Measurements from ENCODE around the gene TTYH2.
A peak's percentile ranks its signal among the peaks of the same experiment; 100 is the strongest.

Gene TTYH2

GRCh38 chr17:74217037-74217730 lies 3.8 kb downstream of the TTYH2 start:
- peak; percentile 80 to 91 for DNase-seq

DNA sequence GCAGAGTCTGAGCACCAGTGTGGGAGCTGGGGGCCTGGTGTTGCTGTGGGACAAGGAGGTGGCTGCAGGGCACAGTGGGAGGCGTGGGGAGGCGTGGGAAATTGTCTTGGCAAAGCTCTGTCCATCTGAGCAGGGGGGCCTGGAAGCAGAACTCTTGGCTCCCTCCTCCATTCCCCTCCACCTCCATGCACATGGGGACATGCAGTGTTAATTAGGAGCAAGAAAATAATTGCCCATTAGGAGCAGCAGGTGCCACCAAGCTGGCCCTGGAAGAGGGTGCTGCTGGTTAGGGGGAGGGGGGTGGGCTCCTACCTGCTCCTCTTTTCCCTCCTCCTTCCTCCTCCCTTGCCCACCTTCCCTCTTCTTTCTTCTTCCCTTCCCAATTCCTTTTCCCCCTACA lies 4.5 kb downstream of the TTYH2 start:
- no peak for DNase-seq

DNA sequence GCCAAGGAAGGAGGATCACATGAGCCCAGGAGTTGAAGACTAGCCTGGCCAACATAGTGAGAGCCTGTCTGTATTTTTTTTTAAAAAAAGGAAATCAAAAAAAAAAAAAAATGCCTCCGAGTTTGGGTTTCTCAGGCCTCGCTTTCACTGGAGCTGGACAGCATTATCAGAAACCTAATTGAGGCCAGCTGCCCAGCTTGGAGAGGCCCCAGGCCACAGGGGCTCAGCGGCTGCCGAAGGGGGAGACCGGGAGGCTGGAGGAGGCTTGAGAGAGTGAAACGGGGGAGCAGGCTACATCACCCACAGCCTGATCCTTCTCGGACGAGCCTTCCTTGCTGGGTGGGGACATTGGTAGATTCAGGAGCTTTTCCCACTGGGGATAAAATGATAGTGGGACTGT lies 5.1 kb downstream of the TTYH2 start:
- no peak for DNase-seq

- DNase-seq: no peak
These were observed 6.3 kb downstream of the TTYH2 start for GRCh38 chr17:74219576-74220133.

GRCh38 chr17:74220219-74220618 lies 6.8 kb downstream of the TTYH2 start:
- no peak for DNase-seq

GRCh38 chr17:74220946-74221818 lies 7.8 kb downstream of the TTYH2 start:
- DNase-seq: no peak

GRCh38 chr17:74222399-74222798 lies 9.0 kb downstream of the TTYH2 start:
- DNase-seq: no peak

- no peak for DNase-seq
These were observed 10.5 kb downstream of the TTYH2 start for GRCh38 chr17:74223901-74224300.

GRCh38 chr17:74224959-74225725 lies 11.8 kb downstream of the TTYH2 start:
- no peak for DNase-seq

GRCh38 chr17:74226252-74226651 lies 12.9 kb downstream of the TTYH2 start:
- no peak for DNase-seq

- DNase-seq: no peak
These were observed 14.1 kb downstream of the TTYH2 start for GRCh38 chr17:74227271-74228080.

GRCh38 chr17:74228306-74228978 lies 15.1 kb downstream of the TTYH2 start:
- no peak for DNase-seq

- DNase-seq: no peak
These were observed 17.5 kb downstream of the TTYH2 start for GRCh38 chr17:74230896-74231295.

GRCh38 chr17:74231928-74232907 lies 18.8 kb downstream of the TTYH2 start:
- DNase-seq: no peak

DNA sequence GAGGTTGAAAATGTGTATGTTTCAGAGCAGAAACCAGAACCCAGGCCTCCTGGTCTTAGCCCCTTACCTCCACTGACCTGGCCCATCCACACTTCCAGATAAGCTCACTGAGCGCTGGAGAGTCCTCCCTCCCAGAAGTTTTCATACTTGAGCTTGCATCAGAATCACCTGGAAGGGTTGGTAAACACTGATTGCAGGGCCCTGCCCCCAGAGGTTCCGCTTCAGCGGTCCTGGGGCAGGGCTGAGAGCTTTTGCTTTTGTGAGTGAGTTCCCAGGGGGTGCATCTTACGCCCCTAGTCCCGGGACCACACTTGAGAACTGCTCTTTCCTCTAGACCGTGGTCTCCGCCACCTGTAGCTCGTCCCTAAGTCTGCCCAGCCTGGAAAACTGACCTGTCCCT lies 20.6 kb downstream of the TTYH2 start:
- DNase-seq: no peak

DNA sequence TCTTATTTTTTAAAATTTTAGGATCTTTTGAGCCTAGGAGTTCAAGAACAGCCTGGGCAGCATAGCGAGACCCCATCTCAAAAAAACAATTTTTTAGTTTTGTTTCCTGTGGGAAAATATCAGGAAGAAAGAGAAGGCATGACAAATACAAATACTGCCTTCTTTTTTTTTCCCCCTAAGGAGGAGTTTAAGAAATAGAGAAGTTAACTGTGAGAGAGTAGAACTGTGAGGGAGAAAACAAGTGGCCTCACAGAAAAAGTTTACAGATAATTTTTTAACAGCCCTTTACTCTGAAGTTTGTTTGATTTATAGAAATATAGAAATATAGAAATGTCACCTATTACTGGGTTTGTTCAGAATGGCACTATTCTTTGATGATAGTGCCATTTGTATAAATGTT lies 21.1 kb downstream of the TTYH2 start:
- DNase-seq: no peak

DNA sequence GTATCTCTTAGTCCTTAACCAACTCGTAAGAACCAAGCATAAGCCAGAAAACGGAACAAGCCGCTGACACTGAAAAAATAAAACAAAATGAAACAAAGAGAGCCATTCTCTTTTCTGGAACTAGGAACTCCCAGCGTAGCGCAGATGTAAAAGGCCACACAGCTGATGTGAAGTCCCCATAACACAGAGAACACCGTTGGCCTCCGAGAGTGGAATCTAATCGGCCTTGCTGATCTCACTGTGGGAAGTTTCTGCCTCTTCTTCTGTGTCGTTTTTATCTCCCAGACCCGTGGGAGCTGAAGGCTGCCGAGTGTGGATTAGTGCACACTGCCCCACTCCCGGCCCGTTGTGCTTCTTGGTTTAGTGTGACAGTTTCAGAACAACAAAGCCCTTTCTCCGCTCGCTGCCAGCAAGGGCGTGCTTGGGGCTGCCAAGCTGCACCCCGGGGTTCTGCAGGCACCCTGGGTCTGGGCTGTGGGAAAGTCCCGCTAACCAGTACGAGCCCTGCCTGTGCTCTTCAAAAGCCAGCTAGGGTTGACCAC lies 21.7 kb downstream of the TTYH2 start:
- DNase-seq: no peak

GRCh38 chr17:74235911-74236371 lies 22.6 kb downstream of the TTYH2 start:
- no peak for DNase-seq

GRCh38 chr17:74237321-74237720 lies 23.9 kb downstream of the TTYH2 start:
- no peak for DNase-seq

DNA sequence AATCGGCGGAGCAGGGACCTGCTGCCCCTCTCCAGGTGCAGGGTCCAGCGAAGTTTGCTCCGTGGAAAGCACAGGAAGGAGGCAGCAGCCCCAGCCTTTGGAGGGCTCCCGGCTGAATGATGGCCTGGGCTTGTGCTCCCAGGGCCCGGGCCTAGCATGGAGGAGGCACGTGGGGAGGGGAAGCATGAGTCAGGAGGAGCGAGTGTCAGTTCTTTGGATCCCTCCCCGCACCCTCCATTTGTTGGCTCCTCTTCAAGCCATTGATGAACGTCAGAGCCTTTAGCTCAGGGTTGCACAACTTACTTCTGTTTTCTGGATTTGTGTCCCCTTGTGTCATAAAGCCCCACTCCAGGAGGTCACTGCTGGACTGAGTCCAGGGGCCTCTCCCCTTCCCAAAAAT lies 25.8 kb downstream of the TTYH2 start:
- no peak for DNase-seq
